AG08396 (cell line): ENCODE measurements around the gene TFF2.

Experiments used
- DNase-seq: peaks from one replicate; pipeline ENCODE4 v3.0.0; 2012; ENCODE audit warnings: low spot score, mixed read lengths

TFF2 gene

DNA sequence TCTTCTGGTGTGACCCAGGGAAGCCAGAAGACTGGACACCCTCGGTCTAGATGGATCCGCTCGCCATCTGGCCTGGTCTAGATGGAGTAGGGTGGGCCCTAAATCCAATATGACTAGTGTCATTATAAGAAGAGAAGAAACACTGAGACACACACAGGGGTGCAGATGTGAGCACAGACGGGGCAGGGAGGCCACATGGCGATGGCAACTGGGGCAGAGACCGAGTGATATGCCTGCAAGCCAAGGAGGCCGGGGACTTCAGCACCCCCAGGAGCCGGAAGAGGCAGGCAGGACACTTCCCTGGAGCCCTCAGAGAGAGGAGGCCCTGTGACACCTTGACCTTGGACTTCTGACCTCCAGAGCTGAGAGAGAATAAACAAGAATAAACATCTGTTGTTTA is 30.0 kb downstream of the TFF2 start:
- no peak for DNase-seq

DNA sequence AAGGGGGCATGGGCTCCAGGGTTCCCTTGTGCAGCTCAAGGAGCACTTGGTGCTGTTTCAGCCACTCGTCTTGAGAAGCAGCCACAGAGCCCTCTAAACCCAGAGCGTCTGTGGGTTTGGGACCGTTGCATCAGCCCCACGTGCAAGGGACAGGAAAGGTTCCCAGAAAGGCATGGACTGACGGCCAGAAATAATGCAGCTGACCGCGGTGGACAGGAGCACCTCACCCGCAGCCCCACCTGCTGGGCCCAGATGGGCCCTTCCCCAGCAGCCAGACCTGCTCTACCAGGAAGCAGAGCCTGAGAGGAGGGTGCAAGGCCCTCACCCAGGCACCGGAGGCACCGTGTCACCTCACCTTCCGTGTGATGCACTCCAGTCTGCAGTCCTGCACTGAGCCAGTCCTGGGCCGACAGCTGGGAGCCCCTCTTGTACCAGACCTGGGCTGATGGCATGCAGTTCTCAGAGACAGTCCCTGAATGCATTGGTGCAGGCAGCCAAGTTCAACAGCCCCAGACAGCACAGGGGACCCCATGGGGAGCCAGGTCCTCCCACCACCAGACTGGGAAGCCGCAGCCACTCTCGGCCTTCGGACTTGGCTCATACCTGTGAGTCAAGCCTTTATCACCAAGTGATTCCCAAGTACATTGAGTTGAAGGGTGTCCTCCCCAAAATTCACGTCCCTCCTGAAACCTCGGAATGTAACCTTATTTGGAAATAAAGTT is 30.8 kb downstream of the TFF2 start:
- DNase-seq: no peak

DNA sequence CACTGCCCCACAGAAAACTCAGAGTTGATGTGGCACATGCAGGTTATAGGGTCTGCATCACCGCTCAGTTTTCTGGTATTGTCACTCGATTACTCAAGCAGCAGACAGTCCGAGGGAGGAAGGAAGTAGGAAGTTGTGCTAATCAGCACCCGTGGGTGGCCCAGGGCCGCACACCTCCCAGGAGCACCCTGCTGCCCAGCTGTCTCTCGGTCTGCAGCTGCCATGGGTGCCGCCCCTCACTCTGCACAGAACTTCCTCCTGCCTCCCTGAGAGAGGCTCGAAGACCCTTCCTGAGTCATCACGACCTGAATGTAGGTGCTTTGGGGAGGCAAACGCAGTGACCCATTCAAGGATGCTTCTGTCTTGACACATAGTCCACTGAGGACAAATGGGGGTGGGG is 31.4 kb downstream of the TFF2 start:
- DNase-seq: no peak

DNA sequence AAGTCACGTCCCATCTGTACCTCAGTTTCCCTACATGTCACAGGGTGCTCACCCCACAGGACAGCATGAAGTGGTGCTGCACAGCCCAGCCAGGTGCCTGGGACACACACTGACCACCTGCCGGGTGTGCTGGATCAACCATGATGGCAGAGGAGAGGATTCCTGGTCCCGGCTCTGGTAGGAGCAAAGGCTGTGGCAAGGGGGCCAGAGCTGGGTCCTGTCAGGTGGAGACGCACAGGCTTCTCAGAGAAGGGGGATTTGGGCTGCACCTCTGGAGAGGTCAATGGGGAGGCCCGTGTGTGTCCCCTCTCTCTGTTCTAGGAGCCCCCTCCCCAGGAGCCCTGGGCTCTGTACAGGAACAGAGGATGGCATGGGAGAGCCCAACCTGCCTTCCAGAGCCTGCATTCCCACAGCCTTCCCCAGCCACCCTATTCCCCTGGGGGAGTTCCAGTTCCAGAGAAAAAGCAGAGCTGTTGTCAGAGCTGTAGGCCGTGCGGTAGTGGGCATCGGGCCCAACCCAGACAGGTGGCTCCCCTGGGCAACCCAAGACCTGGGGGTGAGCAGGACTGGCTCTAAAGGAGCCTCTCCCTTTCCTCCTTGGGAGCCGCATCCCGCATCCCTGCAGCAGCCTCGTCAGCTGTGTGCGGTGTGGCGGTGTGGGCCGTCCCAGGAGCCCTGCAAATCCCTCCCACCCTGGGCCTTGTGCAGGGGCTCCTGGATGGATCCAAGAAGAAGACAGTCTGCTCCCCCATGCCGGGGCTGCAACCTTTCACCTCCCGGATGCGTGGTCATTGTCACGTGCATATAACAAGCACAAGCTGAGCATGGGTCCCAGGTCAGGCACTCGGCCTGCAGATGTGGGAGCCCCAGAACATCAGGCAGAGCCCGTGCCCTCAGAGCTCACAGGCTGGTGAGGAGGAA is 32.7 kb downstream of the TFF2 start:
- no peak for DNase-seq

DNA sequence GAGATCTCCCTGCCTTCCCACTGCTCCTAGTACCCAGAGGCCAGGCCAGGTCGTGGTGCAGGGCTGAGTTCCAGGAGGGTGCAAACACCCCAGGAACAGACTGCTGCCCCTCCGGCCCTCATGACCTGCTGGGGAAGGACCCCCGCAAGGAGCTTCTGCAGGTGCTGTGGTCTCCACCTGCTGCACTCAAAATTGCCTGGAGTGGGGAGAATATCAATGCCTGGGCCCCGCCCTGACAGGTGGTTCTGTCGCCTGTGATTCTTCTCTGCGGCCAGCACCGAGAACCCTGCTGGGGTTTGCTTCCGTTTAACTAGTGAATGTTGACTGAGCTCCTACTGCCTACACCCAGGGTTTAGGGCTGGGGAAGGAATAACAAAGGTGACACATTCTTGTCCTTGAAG is 33.5 kb downstream of the TFF2 start:
- no peak for DNase-seq

DNA sequence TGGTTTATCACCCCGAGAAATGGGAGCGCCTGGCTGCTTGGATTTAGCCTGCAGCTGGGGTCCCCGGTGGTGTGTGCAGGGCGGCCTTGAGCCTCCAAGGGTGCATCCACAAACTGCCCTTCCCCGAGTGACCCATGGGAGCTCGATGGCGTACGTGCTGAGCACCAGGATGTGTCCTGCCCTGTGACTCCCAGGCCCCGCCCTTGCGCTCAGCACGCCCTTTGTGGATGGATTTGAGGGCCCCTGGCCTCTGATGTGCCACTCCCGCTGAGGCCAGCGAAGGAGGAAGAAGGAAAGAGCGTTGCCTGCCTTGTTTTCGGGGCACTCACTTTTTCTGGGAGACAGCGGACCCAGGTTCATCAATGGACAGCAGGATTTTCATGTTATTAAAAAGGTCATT is 33.9 kb downstream of the TFF2 start:
- no peak for DNase-seq

DNA sequence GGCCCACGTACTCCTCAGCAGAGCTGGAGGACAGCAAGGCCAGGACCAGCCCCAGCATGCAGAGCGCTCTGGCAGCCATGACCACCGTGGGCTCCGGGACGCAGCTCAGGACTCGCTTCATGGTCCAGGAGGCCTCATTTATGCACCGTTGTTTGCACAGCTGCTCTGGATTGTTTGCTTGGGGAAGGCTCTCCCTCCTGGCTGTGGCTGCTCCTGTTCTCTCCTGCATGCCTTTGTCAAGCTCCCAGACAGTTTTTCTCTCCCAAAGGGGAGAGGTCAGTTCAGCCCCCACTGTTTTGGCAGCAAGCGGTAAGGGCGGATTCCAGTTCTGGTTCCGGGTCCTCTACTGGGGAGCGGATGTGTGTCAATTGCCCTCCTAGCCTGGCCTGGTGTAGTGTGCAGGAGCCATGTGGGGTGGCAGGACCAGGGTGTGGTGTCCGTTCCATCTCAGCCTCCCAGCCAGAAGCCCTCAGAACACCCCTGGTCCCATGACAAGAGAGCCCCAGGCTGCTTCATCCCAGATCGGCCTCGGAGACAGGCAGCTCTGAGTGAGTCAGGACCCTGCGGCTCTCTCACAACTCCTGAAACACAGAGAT is 35.4 kb downstream of the TFF2 start, which contains the start of gene TFF3:
Gene TFF3 (minus strand): TSS at position 114 of the 596 bp plus-strand sequence. CDS start 35 bp downstream, at position 79.
- DNase-seq: no peak

DNA sequence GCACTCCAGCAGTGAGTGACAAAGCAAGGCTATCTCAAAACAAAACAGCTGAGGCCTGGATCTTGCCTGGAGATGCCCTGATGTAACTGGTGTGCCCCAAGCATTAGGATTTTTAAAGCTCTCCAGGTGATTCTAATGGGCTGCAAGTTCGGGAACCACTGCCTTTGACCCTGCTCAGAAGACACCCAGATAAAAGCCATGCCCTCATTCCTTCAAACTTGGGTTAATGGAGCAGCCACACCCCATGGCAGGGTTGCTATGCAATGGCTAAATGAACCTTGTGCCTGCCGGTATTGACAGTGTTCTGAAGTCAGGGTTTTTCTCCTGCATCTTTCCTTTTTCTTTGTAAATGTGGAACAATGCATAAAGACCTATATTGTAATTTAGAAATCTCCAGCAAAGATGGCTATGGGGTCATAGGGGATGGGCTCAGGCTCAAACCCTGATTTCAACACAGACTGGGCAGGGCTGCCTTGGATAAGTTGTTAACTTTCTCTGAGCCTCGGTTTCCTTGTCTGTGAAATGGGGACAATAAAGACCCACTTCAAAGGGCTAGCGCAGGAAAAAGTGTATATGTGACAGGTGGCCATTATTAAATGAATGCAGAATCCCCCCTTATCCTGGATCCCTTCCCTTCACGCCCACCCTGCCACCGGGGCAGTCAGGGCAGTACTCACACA is 36.0 kb downstream of the TFF2 start:
- no peak for DNase-seq

DNA sequence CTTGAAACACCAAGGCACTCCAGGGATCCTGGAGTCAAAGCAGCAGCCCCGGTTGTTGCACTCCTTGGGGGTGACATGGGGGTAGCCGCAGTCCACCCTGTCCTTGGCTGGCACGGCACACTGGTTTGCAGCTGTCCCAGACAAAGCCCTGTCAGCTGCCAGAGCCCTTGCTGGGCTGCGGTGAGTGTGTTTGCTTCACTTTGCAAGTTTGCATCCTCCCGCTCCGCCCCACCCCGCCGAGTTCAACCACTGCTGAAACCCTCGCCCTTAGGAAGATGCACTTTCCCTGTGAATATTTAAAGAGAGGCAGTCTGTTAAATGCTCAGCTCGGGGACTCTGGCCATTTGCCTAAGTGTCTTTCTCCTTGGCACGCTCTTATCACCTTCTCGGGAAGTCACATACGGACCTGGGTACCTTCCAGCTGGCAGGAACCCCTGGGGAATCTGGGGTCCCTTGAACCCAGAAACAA is 37.3 kb downstream of the TFF2 start:
- no peak for DNase-seq

DNA sequence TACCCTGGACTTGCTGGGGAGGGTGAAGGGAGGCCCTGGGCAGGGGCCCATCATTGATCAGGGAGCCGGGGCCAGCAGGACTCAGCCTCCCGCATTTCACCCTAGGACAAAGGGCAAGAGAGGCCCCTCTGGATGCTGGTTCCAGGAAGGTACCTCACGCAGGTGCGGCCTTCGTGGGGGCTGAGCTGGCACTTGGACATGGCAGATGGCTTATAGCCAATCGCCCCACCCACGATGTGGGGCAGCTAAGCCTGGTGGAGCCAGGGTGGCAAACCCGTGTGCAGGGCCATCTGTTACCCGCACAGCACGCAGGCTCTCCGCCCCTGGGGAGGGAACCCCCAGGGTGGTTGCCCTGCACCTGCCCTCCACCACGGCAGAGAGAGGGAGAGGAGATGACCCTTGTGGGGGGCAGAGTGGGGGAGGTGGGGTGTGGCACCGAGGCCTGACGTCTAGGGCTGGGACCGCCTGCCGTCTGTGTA is 38.1 kb downstream of the TFF2 start:
- DNase-seq: no peak

DNA sequence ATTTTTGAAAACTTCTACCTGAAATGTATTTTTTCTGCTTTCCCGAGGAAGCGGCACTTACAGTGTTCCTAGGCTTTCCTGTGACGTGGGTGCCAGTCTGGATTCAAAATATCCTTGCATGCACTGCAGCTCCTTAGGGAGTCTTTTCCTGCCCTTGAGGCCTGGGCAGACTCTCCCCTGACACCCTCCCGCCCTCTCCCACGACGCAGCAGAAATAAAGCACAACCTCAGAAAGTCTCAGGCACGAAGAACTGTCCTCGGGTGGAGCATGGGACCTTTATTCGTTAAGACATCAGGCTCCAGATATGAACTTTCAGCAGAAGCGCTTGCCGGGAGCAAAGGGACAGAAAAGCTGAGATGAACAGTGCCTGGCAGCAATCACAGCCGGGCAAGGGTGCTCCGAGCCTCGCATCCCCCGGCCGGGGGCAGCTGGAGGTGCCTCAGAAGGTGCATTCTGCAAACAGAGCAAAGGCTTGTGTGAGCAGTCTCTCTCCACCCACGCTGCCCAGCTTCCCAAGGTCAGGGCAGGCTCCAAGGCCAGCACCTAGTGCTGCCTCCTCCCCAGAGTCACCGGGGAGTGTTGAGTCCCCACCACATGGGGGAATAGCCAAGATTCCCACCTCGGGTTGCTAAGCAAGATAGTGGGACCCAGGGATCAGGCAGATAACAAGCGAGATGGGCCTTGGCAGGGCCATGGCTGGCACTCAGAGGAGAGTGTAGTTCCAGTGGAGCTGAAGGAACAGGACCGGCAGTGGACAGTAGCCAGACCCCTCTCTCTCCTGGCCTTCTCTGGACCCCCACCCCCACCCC is 38.8 kb downstream of the TFF2 start:
- no peak for DNase-seq

DNA sequence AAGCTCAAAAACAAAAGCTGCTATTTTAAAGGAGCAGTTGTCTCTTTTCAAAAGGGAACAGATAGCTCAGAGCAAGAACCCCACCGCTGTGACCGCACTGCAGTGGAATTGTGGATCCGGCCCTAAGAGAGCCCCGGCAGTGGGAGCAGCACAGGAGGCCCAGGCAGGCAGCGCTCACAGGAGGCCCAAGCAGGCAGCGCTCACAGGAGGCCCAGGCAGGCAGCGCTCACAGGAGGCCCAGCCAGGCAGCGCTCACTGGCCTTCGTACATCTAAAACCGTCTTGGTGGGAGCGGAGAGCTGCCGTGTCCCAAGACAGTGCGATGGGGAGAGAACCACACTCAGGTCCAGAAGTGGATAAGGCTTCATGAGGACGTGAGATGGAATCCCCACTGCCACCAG is 39.6 kb downstream of the TFF2 start:
- no peak for DNase-seq

DNA sequence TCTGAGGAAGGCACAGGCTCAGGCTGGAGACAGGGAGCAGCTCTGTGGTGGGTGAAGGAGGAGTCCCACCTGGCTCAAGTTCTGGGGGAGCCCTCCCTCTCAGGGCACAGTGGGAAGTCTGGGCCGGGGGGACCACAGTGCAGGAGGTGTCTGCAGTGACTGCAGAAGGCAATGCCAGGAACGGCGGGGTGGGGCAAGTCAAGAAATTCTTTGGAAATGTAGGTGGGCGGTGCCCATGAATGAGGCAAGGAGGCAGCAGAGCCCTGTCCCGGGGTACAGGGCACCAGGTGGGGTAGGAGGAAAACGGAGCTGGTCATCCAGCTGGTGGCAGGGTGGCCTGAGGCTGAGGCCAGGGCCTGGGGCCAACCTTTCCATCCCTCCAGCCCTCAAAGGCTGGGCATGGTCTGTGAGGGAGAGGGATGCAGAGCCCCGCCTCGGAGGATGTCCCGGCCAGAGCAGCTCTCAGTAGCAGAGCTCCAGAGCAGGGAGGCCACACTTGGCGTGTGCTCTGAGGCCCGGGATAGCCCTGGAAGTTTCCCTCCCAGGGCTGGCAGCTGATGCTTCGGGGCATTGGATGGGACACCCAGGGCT is 40.3 kb downstream of the TFF2 start:
- DNase-seq: no peak

DNA sequence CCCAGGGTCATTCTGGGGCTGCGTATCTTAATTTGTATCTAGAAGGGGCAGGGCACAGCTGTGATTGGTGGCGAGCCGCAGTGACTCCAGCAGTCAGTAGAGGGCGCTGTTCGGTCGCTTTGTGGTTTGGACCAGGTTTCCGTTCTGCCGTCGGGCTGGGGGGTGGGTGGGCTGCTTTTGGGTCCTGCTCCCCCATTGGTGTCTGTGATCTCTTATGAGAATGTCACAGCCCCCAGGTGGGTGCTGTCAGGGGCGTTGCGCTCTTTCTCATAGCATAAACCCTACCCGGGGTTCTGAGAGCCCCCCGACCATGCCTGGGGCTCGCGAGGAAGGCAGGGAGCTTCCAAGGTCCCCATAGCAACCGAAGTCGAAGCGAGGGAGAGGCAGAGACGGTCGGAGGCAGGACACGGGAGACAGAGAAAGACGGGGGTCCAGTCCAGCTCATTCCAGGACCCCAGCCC is 41.0 kb downstream of the TFF2 start:
- peak; percentile 68 for DNase-seq

DNA sequence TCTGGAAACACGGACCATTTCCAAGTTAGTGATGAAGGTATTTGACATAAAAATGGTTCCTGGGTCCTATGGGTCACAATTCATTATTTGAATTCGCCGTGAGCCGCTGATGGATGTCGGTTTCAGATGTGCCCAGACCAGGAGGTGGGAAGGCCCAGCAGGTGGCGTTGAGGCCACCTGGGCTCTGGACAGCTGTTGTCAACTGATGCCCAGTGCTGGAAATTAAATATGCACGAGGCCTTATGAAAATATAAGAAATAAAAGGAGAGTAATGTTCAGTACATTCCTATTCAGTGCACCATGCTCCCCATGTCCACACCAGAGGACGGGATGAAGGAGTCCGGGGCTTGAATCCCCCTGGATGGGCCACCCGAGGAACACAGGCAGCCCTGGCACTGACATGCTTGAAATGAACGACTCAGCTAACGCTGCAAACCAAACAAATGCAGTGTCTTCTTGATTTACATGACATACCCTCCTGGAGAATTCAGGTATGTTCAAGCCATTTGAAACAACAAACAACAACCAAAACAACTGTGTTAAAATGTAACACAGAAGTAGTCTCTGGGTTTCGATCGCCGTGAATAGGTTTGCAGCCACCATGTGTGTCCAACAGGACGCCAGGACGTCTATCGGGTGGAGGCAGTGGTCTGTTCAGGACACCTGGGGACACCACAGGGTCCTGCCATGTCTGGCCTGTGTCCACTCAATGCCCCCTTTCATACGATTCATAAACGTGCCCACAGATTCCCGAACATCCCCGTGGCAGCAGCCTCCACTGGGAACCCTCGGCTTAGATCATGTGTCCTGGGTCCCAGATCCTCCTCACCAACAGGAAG is 41.7 kb downstream of the TFF2 start:
- no peak for DNase-seq

DNA sequence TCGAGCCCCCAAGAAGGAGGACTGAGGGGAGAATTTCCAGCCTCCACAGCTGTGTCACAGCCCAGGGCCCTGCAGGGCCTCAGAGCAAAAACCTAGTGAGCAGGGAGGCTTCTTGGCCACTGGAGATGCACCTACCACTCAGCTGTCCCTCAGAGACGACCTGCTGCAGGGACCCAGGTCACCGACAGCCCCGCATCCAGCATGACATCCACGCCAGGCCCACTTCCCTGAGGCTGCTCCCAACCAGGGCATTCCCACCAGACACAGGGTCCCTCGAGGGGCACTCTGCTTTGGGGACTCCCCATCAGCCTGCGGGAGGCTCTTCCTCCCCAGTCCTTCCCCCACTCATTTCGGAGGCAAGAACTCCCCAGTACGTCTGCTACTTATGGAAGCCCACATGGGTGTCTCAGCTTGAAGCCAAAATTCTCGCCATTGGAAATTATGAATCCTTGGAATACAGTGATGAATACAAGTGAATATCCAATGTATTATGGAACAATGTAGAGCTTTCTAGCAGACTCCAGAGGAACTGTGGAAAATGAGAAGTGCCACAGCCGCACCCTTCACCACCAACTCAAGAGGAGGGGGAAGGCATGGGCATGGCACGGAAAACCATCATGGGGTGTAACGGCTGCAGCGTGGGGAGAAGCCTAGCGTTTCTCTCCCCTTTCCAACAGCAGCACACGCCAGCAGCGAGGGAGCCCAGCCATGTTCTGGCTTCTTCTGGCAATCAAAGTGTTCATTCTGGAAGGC is 42.5 kb downstream of the TFF2 start:
- DNase-seq: no peak

DNA sequence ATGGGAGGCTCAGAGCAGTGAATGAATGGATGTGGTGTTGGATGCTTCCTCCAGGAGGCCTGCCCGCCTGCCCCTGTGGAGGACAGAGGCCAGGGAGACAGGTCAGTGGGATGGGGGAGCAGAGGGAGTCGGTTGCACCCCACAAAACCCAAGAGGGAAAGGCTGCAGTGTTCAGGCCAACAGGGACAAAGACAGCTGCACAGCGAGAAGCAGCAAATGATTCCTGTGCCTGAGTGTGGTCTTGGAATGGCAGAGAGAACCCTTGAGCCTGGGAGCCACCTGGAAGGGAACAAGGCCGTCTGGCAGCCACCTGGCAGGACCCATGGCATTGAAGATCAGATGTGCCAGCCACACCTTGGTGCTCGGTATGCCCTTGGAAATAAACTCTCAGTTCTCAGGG is 43.7 kb downstream of the TFF2 start:
- no peak for DNase-seq

DNA sequence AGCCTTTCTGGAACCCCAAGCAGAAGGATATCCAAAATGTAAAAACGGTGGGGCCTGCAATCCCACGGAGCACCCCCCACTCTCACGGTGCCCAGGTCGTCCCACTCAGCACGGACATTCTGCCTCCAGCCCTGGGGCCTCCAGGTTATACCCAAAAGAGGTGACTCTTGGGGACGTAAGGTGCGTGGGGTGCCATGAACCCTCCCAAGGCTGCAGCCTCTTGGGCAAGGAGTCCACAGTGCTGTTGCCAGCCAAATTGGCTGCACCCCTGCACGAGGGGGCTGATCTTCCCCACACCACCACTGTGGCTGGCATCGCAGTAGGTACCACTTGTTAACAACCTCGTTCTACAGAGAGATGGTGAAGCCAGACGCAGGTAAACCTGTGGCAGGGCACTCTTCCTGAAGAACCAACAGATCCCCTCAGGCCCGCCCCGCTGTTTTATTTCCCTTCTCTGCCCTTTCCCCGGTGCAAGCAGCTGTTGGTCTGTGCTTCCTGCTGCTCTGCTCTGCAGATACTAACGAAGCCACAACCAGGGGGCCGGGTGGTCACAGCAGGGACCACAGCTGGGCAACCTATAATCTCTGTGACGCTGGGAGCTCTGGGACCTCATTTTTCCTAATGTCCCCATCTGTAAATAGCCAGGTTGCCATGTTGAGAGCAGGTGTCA is 44.3 kb downstream of the TFF2 start:
- no peak for DNase-seq
